ENCODE data around the gene FADS2. TPM values are rescaled to one million over a fixed set of nuclear protein-coding genes. Genes with fewer than 3 reads are reported as not detected.

FADS2 gene
- polyA plus RNA-seq, 3 donors from 2014 or later, result 21.9 to 28.7 (median 22.0) TPM

- peaks cover 2 to 10% (median 5%) of the 10 kb centered on the region in 3 donors for H3K36me3 Mint-ChIP-seq
- H3K27ac Mint-ChIP-seq, result peak overlapping the region in 1 of 6 donors; percentile 55
- H3K27me3 Mint-ChIP-seq (ENCODE audit: low read depth in 3 of 3), result peaks cover 0 to 10% (median 4%) of the 10 kb centered on the region in 3 donors
- no peak for DNase-seq
- no peaks in the 10 kb centered on the region for H3K9me3 Mint-ChIP-seq
- H3K4me1 Mint-ChIP-seq, result peaks cover 13 to 41% of the 10 kb centered on the region in 2 donors
- no peak overlapping the region for H3K4me3 Mint-ChIP-seq
Observed at GRCh38 chr11:61787928-61788491, 40.1 kb upstream of the FADS2 start.

- H3K27me3 Mint-ChIP-seq (ENCODE audit: low read depth in 3 of 3), result peaks cover 0 to 11% (median 4%) of the 10 kb centered on the region in 3 donors
- H3K36me3 Mint-ChIP-seq, result peaks cover 0 to 10% (median 0%) of the 10 kb centered on the region in 3 donors
- H3K4me1 Mint-ChIP-seq, result peaks cover 15 to 50% of the 10 kb centered on the region in 2 donors
- no peaks in the 10 kb centered on the region for H3K9me3 Mint-ChIP-seq
- peak overlapping the region; percentile 90 to 96 (median 95) for H3K4me3 Mint-ChIP-seq
- peak overlapping the region; percentile 97 to 100 (median 99) for H3K27ac Mint-ChIP-seq
- DNase-seq, result peak; percentile 52 to 54 (median 53)
Observed at GRCh38 chr11:61791737-61792309, 36.3 kb upstream of the FADS2 start.

GRCh38 chr11:61792310-61793082, 35.6 kb upstream of the FADS2 start, which contains the start of the genes FEN1 and TMEM258:
TSS of gene FEN1 (plus strand) at chr11:61792911. CDS start at chr11:61795362, 2,451 bp downstream.
TSS of gene TMEM258 (minus strand) at chr11:61792599. CDS start at chr11:61792558, 41 bp downstream.
- Mint-ChIP-seq H3K36me3 (peaks cover 0 to 10% (median 0%) of the 10 kb centered on the region in 3 donors), H3K27ac (peak within 1 kb of the TSS; percentile 97 to 100 (median 99)), H3K4me3 (peak within 1 kb of the TSS; percentile 90 to 96 (median 95)), H3K4me1 (peaks cover 20 to 56% of the 10 kb centered on the region in 2 donors), H3K27me3 (ENCODE audit: low read depth in 3 of 3) (peaks cover 0 to 11% (median 4%) of the 10 kb centered on the region in 3 donors), H3K9me3 (no peaks in the 10 kb centered on the region)
- peak; percentile 88 to 89 (median 88) for DNase-seq

- Mint-ChIP-seq H3K4me1 (peaks cover 20 to 57% of the 10 kb centered on the region in 2 donors), H3K36me3 (peaks cover 0 to 10% (median 0%) of the 10 kb centered on the region in 3 donors), H3K27me3 (ENCODE audit: low read depth in 3 of 3) (peaks cover 0 to 11% (median 4%) of the 10 kb centered on the region in 3 donors), H3K4me3 (peak overlapping the region; percentile 90 to 96 (median 95)), H3K27ac (peak overlapping the region; percentile 88 to 99 (median 98)), H3K9me3 (no peaks in the 10 kb centered on the region)
- DNase-seq, result no peak
Observed at GRCh38 chr11:61793083-61793828, 34.8 kb upstream of the FADS2 start.

GRCh38 chr11:61793829-61794204, 34.3 kb upstream of the FADS2 start:
- H3K4me3 Mint-ChIP-seq, result peak overlapping the region; percentile 41 to 96 (median 92)
- no peak for DNase-seq
- peaks cover 0 to 13% (median 4%) of the 10 kb centered on the region in 3 donors for H3K27me3 Mint-ChIP-seq (ENCODE audit: low read depth in 3 of 3)
- peaks cover 0 to 9% (median 0%) of the 10 kb centered on the region in 3 donors for H3K36me3 Mint-ChIP-seq
- H3K9me3 Mint-ChIP-seq, result no peaks in the 10 kb centered on the region
- peak overlapping the region in 5 of 6 donors; percentile 57 to 99 (median 92) for H3K27ac Mint-ChIP-seq
- H3K4me1 Mint-ChIP-seq, result peaks cover 20 to 51% of the 10 kb centered on the region in 2 donors

GRCh38 chr11:61794579-61794978, 33.5 kb upstream of the FADS2 start:
- peaks cover 20 to 44% of the 10 kb centered on the region in 2 donors for H3K4me1 Mint-ChIP-seq
- H3K27ac Mint-ChIP-seq, result peak overlapping the region in 2 of 6 donors; percentile 40 to 57
- no peaks in the 10 kb centered on the region for H3K9me3 Mint-ChIP-seq
- H3K36me3 Mint-ChIP-seq, result peaks cover 0 to 2% (median 0%) of the 10 kb centered on the region in 3 donors
- H3K27me3 Mint-ChIP-seq (ENCODE audit: low read depth in 3 of 3), result peaks cover 0 to 13% (median 4%) of the 10 kb centered on the region in 3 donors
- H3K4me3 Mint-ChIP-seq, result no peak overlapping the region
- DNase-seq, result no peak

GRCh38 chr11:61795459-61795858, 32.6 kb upstream of the FADS2 start:
- Mint-ChIP-seq H3K36me3 (no peaks in the 10 kb centered on the region), H3K4me1 (peaks cover 22 to 36% of the 10 kb centered on the region in 2 donors), H3K27me3 (ENCODE audit: low read depth in 3 of 3) (peaks cover 0 to 11% (median 4%) of the 10 kb centered on the region in 3 donors), H3K27ac (peak overlapping the region in 2 of 6 donors; percentile 40 to 45), H3K9me3 (no peaks in the 10 kb centered on the region), H3K4me3 (peak overlapping the region in 1 of 5 donors; percentile 24)
- DNase-seq, result no peak

GRCh38 chr11:61795876-61796526, 32.1 kb upstream of the FADS2 start:
- H3K27me3 Mint-ChIP-seq (ENCODE audit: low read depth in 3 of 3), result peaks cover 0 to 11% (median 4%) of the 10 kb centered on the region in 3 donors
- H3K36me3 Mint-ChIP-seq, result no peaks in the 10 kb centered on the region
- H3K4me1 Mint-ChIP-seq, result peaks cover 23 to 32% of the 10 kb centered on the region in 2 donors
- no peaks in the 10 kb centered on the region for H3K9me3 Mint-ChIP-seq
- no peak overlapping the region for H3K4me3 Mint-ChIP-seq
- no peak for DNase-seq
- H3K27ac Mint-ChIP-seq, result peak overlapping the region in 2 of 6 donors; percentile 21 to 28

- Mint-ChIP-seq H3K27ac (peak overlapping the region; percentile 31 to 73 (median 44)), H3K4me3 (no peak overlapping the region), H3K9me3 (no peaks in the 10 kb centered on the region), H3K27me3 (ENCODE audit: low read depth in 3 of 3) (peaks cover 0 to 6% (median 4%) of the 10 kb centered on the region in 3 donors), H3K36me3 (peaks cover 0 to 4% (median 0%) of the 10 kb centered on the region in 3 donors), H3K4me1 (peaks cover 12 to 19% of the 10 kb centered on the region in 2 donors)
- DNase-seq, result peak; percentile 68 to 77 (median 70)
Observed at GRCh38 chr11:61797263-61797944, 30.7 kb upstream of the FADS2 start.

GRCh38 chr11:61799665-61800284, 28.3 kb upstream of the FADS2 start:
- H3K9me3 Mint-ChIP-seq, result no peaks in the 10 kb centered on the region
- H3K36me3 Mint-ChIP-seq, result peaks cover 0 to 7% (median 4%) of the 10 kb centered on the region in 3 donors
- DNase-seq, result no peak
- peaks cover 0 to 1% (median 0%) of the 10 kb centered on the region in 3 donors for H3K27me3 Mint-ChIP-seq (ENCODE audit: low read depth in 3 of 3)
- peak overlapping the region in 3 of 6 donors; percentile 12 to 58 (median 49) for H3K27ac Mint-ChIP-seq
- H3K4me3 Mint-ChIP-seq, result no peak overlapping the region
- H3K4me1 Mint-ChIP-seq, result peaks cover 7% of the 10 kb centered on the region in 2 donors

- Mint-ChIP-seq H3K36me3 (peaks cover 0 to 7% (median 4%) of the 10 kb centered on the region in 3 donors), H3K9me3 (no peaks in the 10 kb centered on the region), H3K27ac (peak overlapping the region in 4 of 6 donors; percentile 12 to 78 (median 42)), H3K27me3 (ENCODE audit: low read depth in 3 of 3) (peaks cover 0 to 1% (median 0%) of the 10 kb centered on the region in 3 donors), H3K4me1 (peaks cover 7% of the 10 kb centered on the region in 2 donors), H3K4me3 (no peak overlapping the region)
- no peak for DNase-seq
Observed at GRCh38 chr11:61800331-61801281, 27.5 kb upstream of the FADS2 start.
